Dermis blood vessel endothelial cell (primary cell): ENCODE results near the gene ARL6IP5. TPM values are rescaled to one million over a fixed set of nuclear protein-coding genes. Genes with fewer than 3 reads are reported as not detected.

Experiments used
- DNase-seq: peaks from one replicate; pipeline ENCODE4 v3.0.0; 2010
- total RNA-seq: library from RNA; depleted of rRNA; stranded (reverse); fragments of >200 nt; gene quantifications from 2 replicates; pipeline ENCODE4 v1.2.3, GENCODE V29; 2014

ARL6IP5 gene
- total RNA-seq, 1 donor from 2014 or later, result 90.4 TPM

GRCh38 chr3:69116897-69117296, 32.2 kb downstream of the ARL6IP5 start:
- DNase-seq, result no peak

- DNase-seq, result no peak
Observed at GRCh38 chr3:69118555-69118954, 33.8 kb downstream of the ARL6IP5 start.

- no peak for DNase-seq
Observed at GRCh38 chr3:69119138-69119537, 34.4 kb downstream of the ARL6IP5 start.

- DNase-seq, result no peak
Observed at GRCh38 chr3:69119681-69120080, 34.9 kb downstream of the ARL6IP5 start.

- DNase-seq, result peak; percentile 93
Observed at GRCh38 chr3:69120879-69121464, 36.2 kb downstream of the ARL6IP5 start.

- no peak for DNase-seq
Observed at GRCh38 chr3:69121513-69121912, 36.8 kb downstream of the ARL6IP5 start.

GRCh38 chr3:69121950-69122349, 37.2 kb downstream of the ARL6IP5 start:
- peak; percentile 55 for DNase-seq

GRCh38 chr3:69122403-69122802, 37.7 kb downstream of the ARL6IP5 start, which contains the start of gene LMOD3:
Gene LMOD3 (minus strand): TSS chr3:69122595. CDS start chr3:69122386, 209 bp downstream.
- no peak for DNase-seq

- no peak for DNase-seq
Observed at GRCh38 chr3:69126216-69126615, 41.5 kb downstream of the ARL6IP5 start.

GRCh38 chr3:69126999-69127398, 42.3 kb downstream of the ARL6IP5 start:
- no peak for DNase-seq

GRCh38 chr3:69128509-69128908, 43.8 kb downstream of the ARL6IP5 start:
- no peak for DNase-seq

- no peak for DNase-seq
Observed at GRCh38 chr3:69129531-69129930, 44.8 kb downstream of the ARL6IP5 start.

- no peak for DNase-seq
Observed at GRCh38 chr3:69130689-69131088, 46.0 kb downstream of the ARL6IP5 start.

- no peak for DNase-seq
Observed at GRCh38 chr3:69137005-69137404, 52.3 kb downstream of the ARL6IP5 start.

- no peak for DNase-seq
Observed at GRCh38 chr3:69137412-69137811, 52.7 kb downstream of the ARL6IP5 start.

- DNase-seq, result no peak
Observed at GRCh38 chr3:69141313-69141712, 56.6 kb downstream of the ARL6IP5 start.

GRCh38 chr3:69142090-69142489, 57.4 kb downstream of the ARL6IP5 start:
- DNase-seq, result no peak

GRCh38 chr3:69142797-69143454, 58.2 kb downstream of the ARL6IP5 start:
- DNase-seq, result no peak

GRCh38 chr3:69143612-69144011, 58.9 kb downstream of the ARL6IP5 start:
- DNase-seq, result no peak

GRCh38 chr3:69144631-69145245, 60.0 kb downstream of the ARL6IP5 start:
- no peak for DNase-seq

- no peak for DNase-seq
Observed at GRCh38 chr3:69145688-69146087, 61.0 kb downstream of the ARL6IP5 start.

GRCh38 chr3:69149586-69149985, 64.8 kb downstream of the ARL6IP5 start:
- no peak for DNase-seq
